Tibial nerve (tissue), 3 donors: ENCODE measurements around the gene MSX1.

Experiments used
- POLR2A ChIP-seq, 2 donors: fragments of 450-650 bp; IDR thresholded peaks; one replicate each; pipeline ENCODE4 v1.6.1; 2017; ENCODE audit warnings: antibody characterized with exemption in 2 of 2, mild to moderate bottlenecking in 2 of 2, moderate library complexity in 2 of 2
- TF ChIP-seq, protein P1 (sequence below), 5 experiments: fragments of 200-600 bp in 3 of 5; fragments of 450-650 bp in 2 of 5; sonication (generic) in 3 of 5; IDR thresholded peaks; one replicate each; pipeline ENCODE4 v1.5.1; 2016 to 2019; ENCODE audit warnings: antibody characterized with exemption in 5 of 5, mild to moderate bottlenecking in 3 of 5, moderate library complexity in 2 of 5

DNA sequence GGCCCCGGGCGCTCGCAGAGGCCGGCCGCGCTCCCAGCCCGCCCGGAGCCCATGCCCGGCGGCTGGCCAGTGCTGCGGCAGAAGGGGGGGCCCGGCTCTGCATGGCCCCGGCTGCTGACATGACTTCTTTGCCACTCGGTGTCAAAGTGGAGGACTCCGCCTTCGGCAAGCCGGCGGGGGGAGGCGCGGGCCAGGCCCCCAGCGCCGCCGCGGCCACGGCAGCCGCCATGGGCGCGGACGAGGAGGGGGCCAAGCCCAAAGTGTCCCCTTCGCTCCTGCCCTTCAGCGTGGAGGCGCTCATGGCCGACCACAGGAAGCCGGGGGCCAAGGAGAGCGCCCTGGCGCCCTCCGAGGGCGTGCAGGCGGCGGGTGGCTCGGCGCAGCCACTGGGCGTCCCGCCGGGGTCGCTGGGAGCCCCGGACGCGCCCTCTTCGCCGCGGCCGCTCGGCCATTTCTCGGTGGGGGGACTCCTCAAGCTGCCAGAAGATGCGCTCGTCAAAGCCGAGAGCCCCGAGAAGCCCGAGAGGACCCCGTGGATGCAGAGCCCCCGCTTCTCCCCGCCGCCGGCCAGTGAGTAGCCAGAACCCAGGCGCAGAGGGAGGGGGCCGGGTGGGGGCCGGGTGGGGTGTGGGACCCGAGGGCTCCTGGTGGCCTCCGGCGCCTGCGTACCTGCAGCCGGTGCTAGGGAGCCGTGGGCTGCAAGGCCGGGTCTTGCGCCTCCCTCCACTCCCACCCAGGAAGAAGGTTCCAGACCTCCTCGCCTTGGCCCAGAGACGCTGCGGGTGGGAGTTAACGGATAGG is 534 bp downstream of the MSX1 start:
- TF ChIP-seq, protein P1, sequence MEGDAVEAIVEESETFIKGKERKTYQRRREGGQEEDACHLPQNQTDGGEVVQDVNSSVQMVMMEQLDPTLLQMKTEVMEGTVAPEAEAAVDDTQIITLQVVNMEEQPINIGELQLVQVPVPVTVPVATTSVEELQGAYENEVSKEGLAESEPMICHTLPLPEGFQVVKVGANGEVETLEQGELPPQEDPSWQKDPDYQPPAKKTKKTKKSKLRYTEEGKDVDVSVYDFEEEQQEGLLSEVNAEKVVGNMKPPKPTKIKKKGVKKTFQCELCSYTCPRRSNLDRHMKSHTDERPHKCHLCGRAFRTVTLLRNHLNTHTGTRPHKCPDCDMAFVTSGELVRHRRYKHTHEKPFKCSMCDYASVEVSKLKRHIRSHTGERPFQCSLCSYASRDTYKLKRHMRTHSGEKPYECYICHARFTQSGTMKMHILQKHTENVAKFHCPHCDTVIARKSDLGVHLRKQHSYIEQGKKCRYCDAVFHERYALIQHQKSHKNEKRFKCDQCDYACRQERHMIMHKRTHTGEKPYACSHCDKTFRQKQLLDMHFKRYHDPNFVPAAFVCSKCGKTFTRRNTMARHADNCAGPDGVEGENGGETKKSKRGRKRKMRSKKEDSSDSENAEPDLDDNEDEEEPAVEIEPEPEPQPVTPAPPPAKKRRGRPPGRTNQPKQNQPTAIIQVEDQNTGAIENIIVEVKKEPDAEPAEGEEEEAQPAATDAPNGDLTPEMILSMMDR (IDR thresholded peaks at IDR 0.05): no peak
- no peak for TF ChIP-seq POLR2A (IDR thresholded peaks at IDR 0.05)
